Parathyroid adenoma (tissue), 2 donors: ENCODE measurements around the gene LCN10.

Source experiments
- H2AFZ ChIP-seq: fragments of 300-600 bp; sonication (generic); one replicate; pipeline ENCODE4 v1.7.0; 2017; ENCODE audit warnings: antibody characterized with exemption, mild to moderate bottlenecking
- H3K27ac ChIP-seq: fragments of 300-600 bp; sonication (generic); one replicate; pipeline ENCODE4 v1.7.0; 2017
- H3K27me3 ChIP-seq: fragments of 300-600 bp; sonication (generic); one replicate; pipeline ENCODE4 v1.7.0; 2017; ENCODE audit warnings: low read length; ENCODE audit not compliant: control insufficient read depth, insufficient read depth
- H3K36me3 ChIP-seq: fragments of 300-600 bp; sonication (generic); one replicate; pipeline ENCODE4 v1.7.0; 2017; ENCODE audit warnings: low read length; ENCODE audit not compliant: control insufficient read depth, insufficient read depth
- H3K4me1 ChIP-seq: fragments of 300-600 bp; sonication (generic); one replicate; pipeline ENCODE4 v1.7.0; 2017; ENCODE audit warnings: control low read depth
- H3K4me2 ChIP-seq: fragments of 300-600 bp; sonication (generic); one replicate; pipeline ENCODE4 v1.7.0; 2017; ENCODE audit warnings: low read length
- H3K4me3 ChIP-seq: fragments of 300-600 bp; sonication (generic); one replicate; pipeline ENCODE4 v1.7.0; 2017; ENCODE audit warnings: low read depth, low read length
- H3K79me2 ChIP-seq: fragments of 300-600 bp; sonication (generic); one replicate; pipeline ENCODE4 v1.7.0; 2017; ENCODE audit warnings: control low read depth
- H3K9ac ChIP-seq: fragments of 300-600 bp; sonication (generic); one replicate; pipeline ENCODE4 v1.7.0; 2017; ENCODE audit warnings: mild to moderate bottlenecking
- H3K9me3 ChIP-seq: fragments of 300-600 bp; sonication (generic); one replicate; pipeline ENCODE4 v1.7.0; 2017; ENCODE audit warnings: low read length; ENCODE audit not compliant: control insufficient read depth
- CTCF ChIP-seq: fragments of 300-600 bp; sonication (generic); IDR thresholded peaks from one replicate; pipeline ENCODE4 v1.7.0; 2017; ENCODE audit warnings: antibody characterized with exemption, mild to moderate bottlenecking
- donor health status: primary hyperparathyroidism.

Gene LCN10

GRCh38 chr9:136747161-136748060, 4.7 kb upstream of the LCN10 start:
- Histone ChIP-seq H3K27ac (no peak overlapping the region), H3K9ac (no peak overlapping the region)

GRCh38 chr9:136746621-136747020, 3.9 kb upstream of the LCN10 start:
- H3K27me3 ChIP-seq, result no peaks in the 10 kb centered on the region
- H3K36me3 ChIP-seq, result no peaks in the 10 kb centered on the region
- no peak overlapping the region for H2AFZ ChIP-seq
- no peaks in the 10 kb centered on the region for H3K4me1 ChIP-seq
- no peak for TF ChIP-seq CTCF
- H3K9me3 ChIP-seq, result no peaks in the 10 kb centered on the region
- no peak overlapping the region for H3K27ac ChIP-seq
- H3K79me2 ChIP-seq, result no peaks in the 10 kb centered on the region
- H3K9ac ChIP-seq, result no peak overlapping the region
- no peak overlapping the region for H3K4me3 ChIP-seq
- no peak overlapping the region for H3K4me2 ChIP-seq

More at GRCh38 chr9:136747161-136748060, 4.7 kb upstream of the LCN10 start:
- H3K36me3 ChIP-seq, result no peaks in the 10 kb centered on the region
- H3K9me3 ChIP-seq, result no peaks in the 10 kb centered on the region
- H3K4me1 ChIP-seq, result no peaks in the 10 kb centered on the region
- no peaks in the 10 kb centered on the region for H3K79me2 ChIP-seq
- no peak for TF ChIP-seq CTCF
- no peak overlapping the region for H3K4me2 ChIP-seq
- H3K27me3 ChIP-seq, result no peaks in the 10 kb centered on the region
- no peak overlapping the region for H3K4me3 ChIP-seq
- no peak overlapping the region for H2AFZ ChIP-seq

- Histone ChIP-seq H3K9ac (no peak overlapping the region), H3K36me3 (no peaks in the 10 kb centered on the region), H3K27ac (no peak overlapping the region), H3K4me2 (no peak overlapping the region), H3K79me2 (no peaks in the 10 kb centered on the region), H3K27me3 (no peaks in the 10 kb centered on the region), H3K9me3 (no peaks in the 10 kb centered on the region), H2AFZ (no peak overlapping the region), H3K4me1 (no peaks in the 10 kb centered on the region), H3K4me3 (no peak overlapping the region)
- no peak for TF ChIP-seq CTCF
These were observed 3.4 kb upstream of the LCN10 start for GRCh38 chr9:136746155-136746490.

- H3K27ac ChIP-seq, result no peak overlapping the region
- no peak overlapping the region for H3K4me2 ChIP-seq
- no peak overlapping the region for H3K9ac ChIP-seq
- no peaks in the 10 kb centered on the region for H3K4me1 ChIP-seq
- no peaks in the 10 kb centered on the region for H3K79me2 ChIP-seq
- H3K36me3 ChIP-seq, result no peaks in the 10 kb centered on the region
- H3K9me3 ChIP-seq, result no peaks in the 10 kb centered on the region
- H3K4me3 ChIP-seq, result no peak overlapping the region
- no peak for TF ChIP-seq CTCF
- H2AFZ ChIP-seq, result no peak overlapping the region
- no peaks in the 10 kb centered on the region for H3K27me3 ChIP-seq
These were observed 2.8 kb upstream of the LCN10 start for GRCh38 chr9:136745389-136746154.
